Astrocyte of the spinal cord (primary cell): ENCODE results near the gene IGFBP2.

ENCODE experiments used
- DNase-seq: peaks from one replicate; pipeline ENCODE4 v3.0.0; 2011; ENCODE audit warnings: low read depth, low spot score
- H3K4me3 ChIP-seq: 2 replicates; pipeline ENCODE4 v1.5.1; 2011; ENCODE audit warnings: low read depth, mild to moderate bottlenecking, low read length, moderate library complexity
- CTCF ChIP-seq: IDR thresholded peaks from 2 replicates; pipeline ENCODE4 v1.5.1; 2012; ENCODE audit warnings: low read depth, mild to moderate bottlenecking, low read length, inconsistent platforms
- in situ Hi-C: cut with HindIII; loops from 2 replicates; pipeline ENCODE4 v1.10.0; 2017; ENCODE audit warnings: low sequenced_read_pairs

The IGFBP2 gene

GRCh38 chr2:216621292-216621691, 11.9 kb upstream of the IGFBP2 start:
- in situ Hi-C loops: no loop called here
- TF ChIP-seq CTCF: no peak
- DNase-seq: no peak
- no peak overlapping the region for H3K4me3 ChIP-seq

GRCh38 chr2:216622526-216622925, 10.7 kb upstream of the IGFBP2 start:
- no peak for TF ChIP-seq CTCF
- in situ Hi-C loops: no loop called here
- no peak for DNase-seq
- no peak overlapping the region for H3K4me3 ChIP-seq

DNA sequence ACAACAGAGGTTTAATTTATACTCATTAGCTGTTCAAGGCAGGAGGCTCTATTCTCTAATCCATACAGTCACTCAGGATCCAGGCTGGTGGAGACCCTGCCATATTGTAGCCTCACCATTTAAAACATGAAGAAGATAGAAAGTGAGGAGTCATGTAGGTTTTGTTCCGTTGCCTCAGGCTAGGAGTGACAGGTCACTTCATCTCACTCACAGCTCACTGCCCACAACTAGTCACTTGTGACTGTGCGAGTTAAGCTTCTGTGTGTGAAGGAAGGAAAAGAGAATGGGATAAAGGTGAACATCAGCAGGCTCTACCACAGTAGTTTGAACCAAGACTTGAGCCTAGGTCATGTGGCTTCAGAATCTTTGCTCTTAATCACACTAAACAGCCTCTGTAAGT, 9.0 kb upstream of the IGFBP2 start:
- no peak overlapping the region for H3K4me3 ChIP-seq
- no peak for DNase-seq
- in situ Hi-C loops: no loop called here
- TF ChIP-seq CTCF: no peak

GRCh38 chr2:216626168-216626874, 6.9 kb upstream of the IGFBP2 start:
- DNase-seq: no peak
- in situ Hi-C loops: no loop called here
- no peak overlapping the region for H3K4me3 ChIP-seq
- no peak for TF ChIP-seq CTCF

- DNase-seq: no peak
- H3K4me3 ChIP-seq: no peak overlapping the region
- no peak for TF ChIP-seq CTCF
- in situ Hi-C loops: no loop called here
Observed at GRCh38 chr2:216626875-216627245, 6.4 kb upstream of the IGFBP2 start.

DNA sequence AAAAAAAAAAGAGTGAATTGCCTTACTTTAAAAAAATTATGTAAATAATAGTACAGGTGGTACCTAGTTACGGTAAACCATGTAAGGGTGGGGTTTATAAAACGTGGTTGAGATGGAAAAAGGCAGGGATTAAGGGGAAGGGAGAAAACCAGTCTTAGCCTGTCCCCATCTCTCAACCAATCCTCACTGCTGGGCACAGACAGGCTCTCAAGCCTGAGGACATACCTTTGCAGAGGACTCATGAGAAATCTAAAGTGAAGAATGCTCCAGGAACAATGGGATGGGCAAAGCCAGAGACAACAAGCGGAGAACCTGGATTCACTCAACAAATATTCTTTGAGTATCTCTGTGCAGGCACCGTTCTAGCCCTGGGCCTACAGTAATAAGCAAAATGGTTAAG, 3.4 kb upstream of the IGFBP2 start:
- no peak for DNase-seq
- TF ChIP-seq CTCF: no peak
- in situ Hi-C loops: no loop called here
- no peak overlapping the region for H3K4me3 ChIP-seq
